22Rv1 (cell line): Measurements from ENCODE around the gene CUL3.

Experiments used
- H3K27ac ChIP-seq: fragments of 450-650 bp; 2 replicates; pipeline ENCODE4 v1.5.1; 2017
- ZFX ChIP-seq: fragments of 450-650 bp; IDR thresholded peaks from 2 replicates; pipeline ENCODE4 v1.6.1; 2017; ENCODE audit warnings: antibody characterized with exemption, borderline replicate concordance
- TF ChIP-seq, protein P1 (sequence below): fragments of 450-650 bp; IDR thresholded peaks from 2 replicates; pipeline ENCODE4 v1.5.1; 2017; ENCODE audit warnings: mild to moderate bottlenecking

Gene CUL3

DNA sequence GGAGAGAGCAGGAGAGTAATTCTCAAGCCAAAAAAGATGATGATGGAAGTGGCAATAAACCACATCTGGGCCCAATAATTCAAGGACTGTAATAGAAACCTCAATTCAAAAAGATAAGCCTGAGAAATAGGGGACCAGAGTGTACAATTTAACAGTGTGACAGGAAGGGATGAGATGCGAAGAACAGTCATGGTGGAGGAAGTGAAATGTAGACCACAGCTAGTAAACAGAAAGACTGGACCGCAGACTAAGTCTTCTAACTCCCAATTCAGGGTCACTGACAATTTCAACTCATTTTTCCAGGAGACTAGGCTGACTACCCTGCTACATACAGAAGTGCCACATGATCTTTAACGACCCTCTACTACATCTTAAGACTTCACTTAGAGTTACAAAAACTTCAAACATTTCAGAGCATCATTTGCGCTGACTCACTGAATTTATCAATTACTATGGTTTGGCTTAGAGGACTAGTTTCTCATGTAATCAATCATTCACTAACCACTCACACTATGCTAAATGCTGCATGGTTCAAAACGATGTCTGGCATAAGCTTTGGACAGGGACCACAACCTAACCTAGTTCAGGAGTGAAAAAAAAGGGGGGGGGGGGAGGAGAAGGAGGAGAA is 9.0 kb downstream of the CUL3 start:
- TF ChIP-seq, protein P1, sequence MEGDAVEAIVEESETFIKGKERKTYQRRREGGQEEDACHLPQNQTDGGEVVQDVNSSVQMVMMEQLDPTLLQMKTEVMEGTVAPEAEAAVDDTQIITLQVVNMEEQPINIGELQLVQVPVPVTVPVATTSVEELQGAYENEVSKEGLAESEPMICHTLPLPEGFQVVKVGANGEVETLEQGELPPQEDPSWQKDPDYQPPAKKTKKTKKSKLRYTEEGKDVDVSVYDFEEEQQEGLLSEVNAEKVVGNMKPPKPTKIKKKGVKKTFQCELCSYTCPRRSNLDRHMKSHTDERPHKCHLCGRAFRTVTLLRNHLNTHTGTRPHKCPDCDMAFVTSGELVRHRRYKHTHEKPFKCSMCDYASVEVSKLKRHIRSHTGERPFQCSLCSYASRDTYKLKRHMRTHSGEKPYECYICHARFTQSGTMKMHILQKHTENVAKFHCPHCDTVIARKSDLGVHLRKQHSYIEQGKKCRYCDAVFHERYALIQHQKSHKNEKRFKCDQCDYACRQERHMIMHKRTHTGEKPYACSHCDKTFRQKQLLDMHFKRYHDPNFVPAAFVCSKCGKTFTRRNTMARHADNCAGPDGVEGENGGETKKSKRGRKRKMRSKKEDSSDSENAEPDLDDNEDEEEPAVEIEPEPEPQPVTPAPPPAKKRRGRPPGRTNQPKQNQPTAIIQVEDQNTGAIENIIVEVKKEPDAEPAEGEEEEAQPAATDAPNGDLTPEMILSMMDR, result no peak
- no peak for TF ChIP-seq ZFX
- no peak overlapping the region for H3K27ac ChIP-seq

DNA sequence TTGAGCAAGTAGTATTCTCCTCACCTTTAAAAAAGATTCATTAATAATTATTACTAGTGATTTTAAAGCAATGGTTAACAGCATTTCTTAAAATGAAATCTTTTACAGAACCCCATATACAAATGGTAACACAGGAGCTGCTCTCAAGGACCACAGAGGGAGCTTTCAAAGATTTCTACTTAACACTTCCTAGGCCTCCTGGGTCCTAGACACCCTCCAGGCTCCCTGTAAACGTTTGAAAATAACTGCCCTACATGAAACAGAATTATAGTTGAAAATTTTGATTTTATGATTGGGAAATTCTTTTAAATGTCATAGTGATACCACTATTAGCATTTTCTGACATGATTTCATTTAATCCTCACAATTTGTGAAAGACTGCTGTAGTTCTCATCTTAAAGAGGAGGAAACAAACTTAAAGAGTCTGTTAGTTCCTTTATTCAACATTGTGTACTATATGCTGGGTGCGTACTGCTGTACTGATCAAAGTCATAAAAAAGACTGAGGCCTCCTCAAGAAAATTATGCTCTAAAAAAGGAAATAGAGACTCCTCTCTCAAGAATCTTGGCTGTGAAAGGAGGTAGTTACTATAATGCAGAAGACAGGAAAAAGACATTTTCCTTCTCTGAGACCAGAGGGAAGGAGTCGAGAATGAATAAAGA is 10.6 kb downstream of the CUL3 start:
- TF ChIP-seq, protein P1, result no peak
- no peak for TF ChIP-seq ZFX
- no peak overlapping the region for H3K27ac ChIP-seq

DNA sequence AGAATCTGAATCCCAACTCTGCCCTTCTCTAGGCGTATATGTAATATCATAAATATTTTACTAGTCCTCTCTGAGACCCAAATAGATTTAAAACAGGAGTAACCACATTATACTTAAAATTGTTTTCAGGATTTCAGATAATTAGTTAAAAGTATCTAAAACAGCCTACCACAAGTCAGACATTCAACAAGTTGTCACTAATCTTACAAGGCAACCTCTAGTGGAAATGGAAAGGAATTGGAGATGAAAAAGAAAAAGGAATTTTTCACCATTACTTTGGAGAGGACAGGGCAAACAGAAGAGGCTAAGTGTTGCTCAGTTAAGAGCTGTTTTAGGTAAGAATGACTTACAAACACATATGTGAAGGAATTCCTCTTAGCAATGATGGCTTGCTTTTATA is 11.4 kb downstream of the CUL3 start:
- TF ChIP-seq ZFX, result no peak
- TF ChIP-seq, protein P1, result no peak
- H3K27ac ChIP-seq, result no peak overlapping the region

DNA sequence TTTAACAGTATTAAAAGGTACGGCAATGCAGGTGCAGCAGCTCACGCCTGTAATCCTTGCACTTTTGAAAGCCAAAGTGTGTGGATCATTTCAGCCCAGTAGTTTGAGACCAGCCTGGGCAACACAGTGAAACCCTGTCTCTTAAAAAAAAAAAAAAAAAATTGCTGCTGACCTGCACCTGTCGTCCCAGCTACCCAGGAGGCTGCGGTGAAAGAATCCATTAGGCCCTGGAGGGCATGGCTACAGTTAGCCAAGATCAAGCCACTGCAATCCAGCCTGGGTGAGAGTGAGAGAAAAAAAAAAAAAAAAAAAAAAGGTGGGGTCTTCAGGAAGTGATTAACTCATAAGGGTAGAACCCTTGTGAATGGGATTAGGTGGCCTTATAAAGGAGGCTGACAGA is 12.8 kb downstream of the CUL3 start:
- H3K27ac ChIP-seq, result no peak overlapping the region
- no peak for TF ChIP-seq ZFX

DNA sequence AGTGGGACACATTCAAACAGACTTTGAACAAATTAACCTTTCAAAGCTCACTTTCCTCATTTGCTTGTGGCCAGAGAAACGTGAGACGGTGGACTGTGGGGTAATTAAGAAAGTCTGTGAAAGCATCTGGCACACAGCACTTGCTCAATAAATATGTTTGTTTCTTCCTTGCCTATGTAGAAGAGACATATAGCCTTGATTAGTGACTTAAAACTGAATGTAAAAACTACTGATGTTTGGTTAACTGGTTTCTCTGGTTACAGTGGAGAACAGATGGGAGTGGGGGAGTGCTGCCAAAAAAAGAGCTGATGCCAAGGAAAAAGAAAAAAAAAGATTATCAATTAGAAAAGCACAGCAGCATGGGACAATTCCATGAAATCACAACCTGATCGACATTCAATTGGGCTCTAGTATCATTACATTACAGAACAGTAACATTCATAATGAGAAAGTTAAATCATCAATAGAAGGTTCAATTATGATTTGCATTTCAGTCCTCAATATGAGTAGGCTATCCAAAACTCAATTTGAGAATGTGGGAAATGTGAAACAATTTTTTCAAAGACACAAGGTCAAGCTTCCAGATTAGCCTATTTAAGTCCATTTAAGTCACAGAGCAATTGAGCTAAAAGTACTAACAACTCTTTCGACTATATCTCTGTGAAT is 14.7 kb downstream of the CUL3 start:
- no peak overlapping the region for H3K27ac ChIP-seq
- no peak for TF ChIP-seq ZFX
- TF ChIP-seq, protein P1, result no peak

DNA sequence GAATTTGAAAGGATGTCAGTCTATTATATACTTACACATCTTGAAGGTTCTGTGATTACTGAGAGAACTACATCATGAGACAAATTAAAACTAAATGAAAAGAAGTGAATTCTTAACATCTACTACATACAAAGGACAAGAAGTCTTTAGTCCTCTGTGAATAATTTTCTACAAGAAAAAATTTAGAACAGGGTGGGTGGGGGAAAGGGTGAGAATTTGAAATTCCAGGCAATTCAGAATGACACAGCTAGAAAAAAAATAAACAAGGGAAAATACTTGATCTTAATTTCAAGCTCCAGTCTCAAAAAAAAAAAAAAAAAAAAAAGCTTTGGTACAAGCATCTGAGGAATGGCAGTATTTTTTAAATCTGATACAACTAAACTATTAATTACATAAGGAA is 15.5 kb downstream of the CUL3 start:
- no peak overlapping the region for H3K27ac ChIP-seq
- TF ChIP-seq, protein P1, result no peak
- TF ChIP-seq ZFX, result no peak

DNA sequence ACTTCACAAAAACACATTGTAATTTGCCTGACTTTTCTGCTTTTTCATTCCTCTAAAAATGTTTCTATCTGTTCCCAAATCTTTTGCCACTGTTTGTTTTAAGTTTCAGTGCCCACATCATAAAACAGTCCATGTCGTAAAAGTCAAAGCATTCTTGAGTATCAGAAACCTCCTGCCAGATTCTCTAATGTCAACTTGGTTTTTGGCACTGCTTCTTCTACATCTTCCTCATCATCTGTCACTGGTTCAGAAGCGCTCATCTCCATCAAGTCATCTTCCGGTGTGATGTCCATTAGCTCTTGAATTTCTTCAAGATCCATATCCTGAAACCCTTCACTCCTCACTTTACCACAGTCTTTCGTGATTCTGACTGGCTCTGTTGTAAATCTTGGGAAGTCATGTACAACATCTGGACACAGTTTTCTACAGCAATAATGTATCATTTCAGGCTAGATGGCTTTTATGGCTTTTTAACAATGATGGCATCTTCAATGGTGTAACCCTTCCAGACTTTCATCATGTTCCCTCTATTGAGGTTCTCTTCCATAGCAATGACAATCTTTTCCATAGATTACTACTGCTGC is 19.6 kb downstream of the CUL3 start:
- TF ChIP-seq, protein P1, result no peak
- no peak for TF ChIP-seq ZFX
- no peak overlapping the region for H3K27ac ChIP-seq
